Stimulated activated CD4-positive, alpha-beta T cell treated with anti-CD3 and anti-CD28 coated beads, TNF-alpha, amount 100 ng/mL, for 48 hours (primary cell): ENCODE results near the gene PDE4DIP.
"Not testable (repeated sequence)": the region's sequence is repeated elsewhere in the genome, so short reads cannot be mapped to it uniquely, and the experiment has no call there.

Experiments used
- DNase-seq, 3 donors: peaks; one replicate each; pipeline ENCODE4 v3.0.0-alpha.2; 2020; ENCODE audit warnings: low read depth in 3 of 3

The PDE4DIP gene

GRCh38 chr1:148975866-148976537 is 131.8 kb downstream of the PDE4DIP start:
- not testable (repeated sequence) for DNase-seq

- not testable (repeated sequence) for DNase-seq
Observed at GRCh38 chr1:148977785-148978184, 133.6 kb downstream of the PDE4DIP start.

- DNase-seq, result not testable (repeated sequence)
Observed at GRCh38 chr1:148989378-148989777, 145.2 kb downstream of the PDE4DIP start.

DNA sequence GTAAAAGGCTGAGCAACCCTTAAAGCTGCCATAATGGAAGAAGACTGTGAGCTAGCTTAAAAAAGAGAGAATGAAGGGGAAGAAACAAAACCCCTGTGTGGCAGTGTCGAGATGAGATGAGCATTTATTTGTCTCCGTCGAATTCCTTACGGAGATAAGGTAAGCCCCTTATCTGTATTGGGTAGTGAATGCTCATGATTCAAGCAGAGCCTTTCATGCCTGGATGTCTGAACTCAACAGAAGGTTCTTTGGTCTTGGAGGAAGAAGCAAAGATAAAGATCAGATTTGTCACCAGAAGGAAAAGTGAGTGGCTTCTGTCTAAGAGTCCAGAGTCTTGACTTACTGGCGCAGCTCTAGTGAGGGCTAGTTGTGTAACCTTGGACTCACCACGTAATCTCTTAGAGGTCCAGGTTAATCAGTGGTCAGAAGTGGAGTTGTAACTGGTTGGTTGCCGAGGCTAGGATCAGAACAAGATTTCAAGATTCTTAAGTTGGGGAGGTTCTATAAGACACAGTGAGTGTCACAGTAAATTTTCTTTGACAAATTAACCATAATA is 146.1 kb downstream of the PDE4DIP start:
- DNase-seq, result not testable (repeated sequence)

DNA sequence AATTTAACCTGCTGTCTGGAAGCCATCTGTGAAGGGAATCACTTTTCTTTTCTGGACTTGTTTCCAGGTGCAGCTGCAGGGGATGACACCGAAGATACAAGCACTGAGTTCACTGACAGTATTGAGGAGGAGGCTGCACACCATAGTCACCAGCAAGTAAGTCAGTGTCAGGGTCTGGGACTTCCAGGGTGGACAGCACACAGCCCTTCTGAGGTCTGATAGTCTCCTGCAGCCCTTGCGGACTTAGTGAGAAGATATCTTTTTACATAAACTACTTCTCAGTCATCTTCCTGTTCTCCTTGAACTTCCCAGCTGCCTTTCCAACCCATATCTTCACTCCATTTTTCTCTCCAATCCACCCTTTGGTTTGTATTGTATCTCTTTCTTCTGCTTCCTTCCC is 147.6 kb downstream of the PDE4DIP start:
- DNase-seq, result not testable (repeated sequence)

GRCh38 chr1:148992364-148992763 is 148.1 kb downstream of the PDE4DIP start:
- not testable (repeated sequence) for DNase-seq

DNA sequence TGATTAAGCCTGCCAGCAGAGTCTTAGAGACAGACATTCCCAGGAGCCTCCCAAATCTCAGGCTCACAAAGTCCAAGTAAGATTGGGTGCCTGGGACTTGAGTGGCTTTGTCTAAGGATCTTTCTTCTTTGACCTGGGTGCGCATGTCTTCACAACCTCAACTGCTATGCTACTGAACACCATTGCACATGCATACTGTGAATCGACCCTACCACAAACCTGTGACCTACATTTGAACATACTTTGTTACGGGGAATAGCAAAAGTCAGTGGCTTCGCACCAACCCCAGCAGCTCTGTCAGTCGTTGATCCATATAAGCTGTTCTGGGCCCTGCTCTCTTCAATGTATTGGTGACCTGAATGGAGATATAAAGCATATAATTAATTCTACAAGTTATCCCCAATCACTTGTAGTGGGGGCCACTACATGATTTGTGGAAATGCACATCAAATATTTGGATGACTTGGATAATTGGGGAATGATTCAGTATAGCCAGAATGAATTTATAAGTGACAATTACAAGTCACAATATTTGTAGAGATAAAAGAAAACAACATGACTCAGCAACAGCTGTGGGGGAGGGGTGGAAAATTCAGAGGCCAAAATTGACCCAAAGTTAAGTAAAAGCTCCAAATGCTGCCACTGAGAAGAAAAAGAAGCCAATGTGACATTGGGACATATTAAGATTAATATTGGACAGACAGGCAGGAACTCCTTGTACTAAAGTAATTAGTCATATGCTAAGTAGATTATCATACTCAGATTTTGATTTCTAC is 152.4 kb downstream of the PDE4DIP start:
- DNase-seq, result not testable (repeated sequence)

DNA sequence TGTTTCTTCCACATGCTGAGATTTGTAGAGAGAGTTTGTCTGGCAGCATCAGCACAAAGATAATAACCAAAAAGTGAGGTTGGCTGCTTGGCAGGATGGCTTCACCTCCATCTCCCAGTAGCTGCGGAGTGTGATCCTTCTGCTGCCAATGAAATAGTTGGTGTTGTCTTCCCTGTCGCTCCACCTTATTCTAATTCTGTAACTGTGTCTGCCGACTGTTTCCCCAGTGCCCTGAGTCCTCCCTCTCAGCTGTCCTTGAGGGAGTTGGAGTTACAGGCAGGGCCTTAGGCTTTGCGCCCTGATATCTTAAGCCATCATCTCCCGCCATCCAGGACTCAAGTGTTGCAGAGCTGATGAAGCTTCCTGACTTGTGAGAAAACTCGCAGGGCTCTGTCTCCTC is 153.2 kb downstream of the PDE4DIP start:
- DNase-seq, result not testable (repeated sequence)

- not testable (repeated sequence) for DNase-seq
Observed at GRCh38 chr1:149002664-149003063, 158.4 kb downstream of the PDE4DIP start.

GRCh38 chr1:149008326-149008725 is 164.1 kb downstream of the PDE4DIP start:
- DNase-seq, result not testable (repeated sequence)

DNA sequence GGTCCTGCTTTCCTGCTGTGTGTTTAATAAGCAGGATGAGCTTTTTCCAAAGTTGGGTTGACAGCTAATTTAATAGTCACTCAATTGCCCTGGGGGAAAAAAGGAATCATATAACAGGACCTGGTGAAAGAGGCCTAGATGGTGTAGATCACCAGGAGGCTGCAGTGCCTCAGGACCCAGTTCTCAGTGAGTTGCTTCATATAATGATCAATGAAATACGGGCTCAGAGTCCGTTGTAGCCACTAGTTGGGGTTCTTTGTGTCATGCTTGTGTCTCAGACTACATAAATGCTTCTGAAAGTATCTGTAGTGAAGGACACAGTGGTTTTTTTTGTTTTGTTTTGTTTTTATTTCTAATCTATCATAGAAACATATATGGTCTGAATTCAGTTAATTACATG is 164.5 kb downstream of the PDE4DIP start:
- DNase-seq, result not testable (repeated sequence)

- not testable (repeated sequence) for DNase-seq
Observed at GRCh38 chr1:149009761-149010160, 165.5 kb downstream of the PDE4DIP start.

GRCh38 chr1:149012599-149012998 is 168.4 kb downstream of the PDE4DIP start:
- not testable (repeated sequence) for DNase-seq

GRCh38 chr1:149013513-149013912 is 169.3 kb downstream of the PDE4DIP start:
- not testable (repeated sequence) for DNase-seq

DNA sequence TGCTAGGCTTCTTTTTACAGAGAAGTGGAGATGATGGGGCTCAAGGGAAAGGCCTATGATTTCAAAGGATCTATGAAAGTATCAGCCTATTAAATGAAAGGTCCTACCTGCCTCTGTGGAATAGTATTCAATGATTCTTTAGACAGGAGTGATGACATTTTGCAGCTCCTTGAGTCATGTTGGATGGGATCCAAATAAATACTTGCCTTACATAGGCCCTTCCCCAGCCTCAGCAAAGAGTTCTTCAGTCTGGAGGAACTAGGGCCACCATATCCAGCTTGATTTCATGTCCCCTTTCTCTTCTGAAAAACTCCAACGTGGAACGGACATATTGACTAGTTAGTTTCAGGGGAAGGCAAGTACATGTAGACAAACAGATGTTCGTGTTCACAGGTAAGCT is 171.3 kb downstream of the PDE4DIP start:
- not testable (repeated sequence) for DNase-seq

- not testable (repeated sequence) for DNase-seq
Observed at GRCh38 chr1:149016626-149017025, 172.4 kb downstream of the PDE4DIP start.

- not testable (repeated sequence) for DNase-seq
Observed at GRCh38 chr1:149018577-149018976, 174.3 kb downstream of the PDE4DIP start.

DNA sequence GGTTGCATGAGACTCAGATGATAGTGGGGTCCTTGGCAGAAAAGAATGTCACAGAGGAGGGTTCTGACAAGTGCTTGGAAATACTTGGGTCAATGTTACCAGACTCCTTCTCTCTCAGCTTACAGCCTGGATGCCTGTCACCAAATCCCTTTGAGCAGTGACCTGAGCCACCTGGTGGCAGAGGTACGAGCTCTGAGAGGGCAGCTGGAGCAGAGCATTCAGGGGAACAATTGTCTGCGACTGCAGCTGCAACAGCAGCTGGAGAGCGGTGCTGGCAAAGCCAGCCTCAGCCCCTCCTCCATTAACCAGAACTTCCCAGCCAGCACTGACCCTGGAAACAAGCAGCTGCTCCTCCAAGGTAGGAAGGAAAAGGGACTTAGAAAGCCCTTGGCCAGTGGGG is 180.1 kb downstream of the PDE4DIP start:
- not testable (repeated sequence) for DNase-seq

DNA sequence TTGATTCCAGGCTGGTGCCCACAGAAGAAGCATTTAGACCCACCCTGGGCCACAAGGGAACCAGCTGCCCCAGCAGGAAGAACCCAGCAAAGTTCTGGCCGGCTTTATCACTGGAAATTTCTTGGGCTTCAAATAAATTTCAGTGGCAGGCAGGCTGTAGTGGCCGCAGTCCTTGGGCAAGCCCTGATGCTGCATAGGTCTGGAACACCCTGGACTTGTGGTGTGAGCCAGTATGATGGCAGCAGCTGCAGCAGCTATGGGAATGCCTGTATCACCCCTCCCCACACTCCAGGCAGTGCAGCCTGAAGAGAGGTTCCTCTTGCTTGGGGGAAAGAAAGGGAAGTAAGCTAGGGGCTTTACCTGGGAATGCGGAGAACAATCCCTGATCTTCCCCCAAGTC is 189.7 kb downstream of the PDE4DIP start:
- DNase-seq, result not testable (repeated sequence)

- not testable (repeated sequence) for DNase-seq
Observed at GRCh38 chr1:149043056-149043455, 198.8 kb downstream of the PDE4DIP start.

GRCh38 chr1:149064611-149065010 is 220.4 kb downstream of the PDE4DIP start:
- not testable (repeated sequence) for DNase-seq

DNA sequence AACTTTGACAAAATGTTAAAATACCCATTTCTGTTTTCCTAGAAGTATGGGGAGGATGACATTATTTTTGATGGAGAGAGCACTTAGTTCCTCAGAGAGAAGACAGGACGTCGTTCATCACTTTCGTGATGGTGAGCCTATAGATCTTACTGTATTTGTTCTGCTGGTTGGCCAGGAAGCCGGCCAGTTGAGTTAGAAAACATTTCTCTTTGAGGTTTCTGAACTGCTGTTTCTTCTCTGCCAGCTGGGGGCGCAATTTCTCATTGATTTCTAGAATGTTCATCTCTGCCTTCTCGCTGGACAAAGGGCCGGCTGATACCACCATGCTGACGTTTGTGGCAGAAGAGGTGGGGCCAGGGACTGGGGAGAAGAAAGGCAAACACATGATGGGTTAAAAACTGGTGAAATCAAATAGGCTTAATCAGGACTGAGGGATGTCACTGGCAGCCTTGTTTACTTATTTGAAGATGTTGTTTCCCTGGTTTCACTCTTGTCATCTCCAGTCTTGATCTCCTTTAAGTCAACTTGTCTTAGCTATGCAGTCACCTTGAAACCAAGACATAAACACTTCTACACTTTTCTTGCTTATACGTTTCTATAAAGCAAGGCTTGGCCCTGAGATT is 231.4 kb downstream of the PDE4DIP start:
- DNase-seq, result not testable (repeated sequence)
